PC-3 (cell line): ENCODE measurements around the gene NTRK2.

ENCODE experiments used
- EZH2 ChIP-seq: fragments of 300-600 bp; sonication (generic); IDR thresholded peaks from one replicate; pipeline ENCODE4 v1.6.1; 2017; ENCODE audit warnings: antibody characterized with exemption, mild to moderate bottlenecking, low read length; ENCODE audit not compliant: unreplicated experiment
- TF ChIP-seq, protein P1 (sequence below): fragments of 300-600 bp; sonication (generic); conservative IDR thresholded peaks from 2 replicates; pipeline ENCODE4 v1.5.1; 2017; ENCODE audit warnings: antibody characterized with exemption, low read depth, mild to moderate bottlenecking, low read length

DNA sequence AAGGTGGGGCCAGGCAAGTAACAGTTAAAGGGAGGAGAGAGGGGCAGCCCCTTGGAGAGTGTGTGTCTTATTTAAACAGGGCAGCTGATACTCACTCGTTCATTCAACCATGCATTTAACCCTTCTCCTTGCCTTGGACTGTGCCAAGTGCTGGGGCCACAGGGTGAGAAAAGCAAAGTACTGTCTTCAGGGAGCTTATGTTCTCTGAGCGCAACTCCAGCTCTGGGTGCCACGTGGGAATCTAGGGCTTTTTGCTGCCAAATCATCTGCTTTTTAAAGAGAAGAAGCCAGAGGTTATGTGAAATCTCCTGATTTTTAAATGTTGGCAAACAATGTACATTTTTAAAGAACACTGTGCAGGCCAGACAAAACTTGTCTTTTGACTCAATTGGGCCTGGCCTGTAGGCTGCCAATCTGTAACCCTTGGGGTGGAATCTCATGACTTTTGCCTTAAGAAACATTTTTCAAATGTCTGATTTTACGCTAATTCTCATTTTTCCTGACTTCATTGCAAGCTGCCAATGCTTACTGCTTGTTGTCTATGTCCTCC is 157.8 kb downstream of the NTRK2 start:
- TF ChIP-seq, protein P1, sequence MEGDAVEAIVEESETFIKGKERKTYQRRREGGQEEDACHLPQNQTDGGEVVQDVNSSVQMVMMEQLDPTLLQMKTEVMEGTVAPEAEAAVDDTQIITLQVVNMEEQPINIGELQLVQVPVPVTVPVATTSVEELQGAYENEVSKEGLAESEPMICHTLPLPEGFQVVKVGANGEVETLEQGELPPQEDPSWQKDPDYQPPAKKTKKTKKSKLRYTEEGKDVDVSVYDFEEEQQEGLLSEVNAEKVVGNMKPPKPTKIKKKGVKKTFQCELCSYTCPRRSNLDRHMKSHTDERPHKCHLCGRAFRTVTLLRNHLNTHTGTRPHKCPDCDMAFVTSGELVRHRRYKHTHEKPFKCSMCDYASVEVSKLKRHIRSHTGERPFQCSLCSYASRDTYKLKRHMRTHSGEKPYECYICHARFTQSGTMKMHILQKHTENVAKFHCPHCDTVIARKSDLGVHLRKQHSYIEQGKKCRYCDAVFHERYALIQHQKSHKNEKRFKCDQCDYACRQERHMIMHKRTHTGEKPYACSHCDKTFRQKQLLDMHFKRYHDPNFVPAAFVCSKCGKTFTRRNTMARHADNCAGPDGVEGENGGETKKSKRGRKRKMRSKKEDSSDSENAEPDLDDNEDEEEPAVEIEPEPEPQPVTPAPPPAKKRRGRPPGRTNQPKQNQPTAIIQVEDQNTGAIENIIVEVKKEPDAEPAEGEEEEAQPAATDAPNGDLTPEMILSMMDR = no peak
- TF ChIP-seq EZH2 = no peak
